ENCODE measurements around the gene KNSTRN.

The KNSTRN gene

DNA sequence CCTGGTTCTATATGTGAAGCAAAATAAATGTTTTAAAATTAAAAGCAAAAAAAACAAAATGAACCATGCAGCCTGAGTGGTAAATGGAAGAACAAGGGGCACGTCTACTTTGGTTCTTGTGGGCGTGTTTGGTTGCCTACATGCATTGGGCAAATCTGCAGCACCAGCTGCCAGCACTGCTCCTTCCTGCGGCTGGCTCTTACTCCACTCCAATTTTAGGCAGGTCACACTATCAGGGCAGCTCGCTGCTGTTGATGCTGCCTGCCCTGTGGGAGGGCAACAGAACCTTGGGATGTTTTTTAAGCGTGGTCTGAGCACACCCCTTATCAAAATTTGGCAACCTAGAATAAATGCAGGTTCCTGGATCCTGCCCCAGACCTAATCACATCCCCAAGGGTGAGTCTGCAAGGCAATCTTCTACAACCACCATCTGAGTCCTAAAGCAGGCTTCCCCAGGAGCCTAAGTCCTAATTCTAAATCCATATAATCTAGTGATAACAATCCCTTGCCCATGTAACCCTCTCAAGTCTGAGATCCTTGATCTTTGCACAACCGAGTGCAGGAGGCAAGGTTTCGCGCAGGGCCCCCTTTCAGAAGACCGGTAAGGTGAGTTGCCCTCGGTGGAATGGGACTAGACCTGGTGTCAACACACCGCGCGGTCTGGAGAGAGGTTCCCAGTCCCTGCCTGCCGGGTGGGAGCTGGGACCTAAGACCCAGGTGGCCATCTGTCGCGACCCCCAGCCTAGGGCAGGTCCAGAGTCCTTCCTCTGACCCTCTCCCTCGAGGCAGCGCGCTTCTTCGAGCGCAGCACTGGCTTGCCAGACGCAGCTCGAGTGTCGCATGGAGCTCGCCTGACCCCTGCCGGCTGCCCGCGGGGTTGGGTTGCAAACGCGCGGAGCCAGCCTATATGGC is 39.0 kb downstream of the KNSTRN start:
- peak; percentile 83 for DNase-seq (ENCODE audit: low read depth)
- TF ChIP-seq, protein P1, sequence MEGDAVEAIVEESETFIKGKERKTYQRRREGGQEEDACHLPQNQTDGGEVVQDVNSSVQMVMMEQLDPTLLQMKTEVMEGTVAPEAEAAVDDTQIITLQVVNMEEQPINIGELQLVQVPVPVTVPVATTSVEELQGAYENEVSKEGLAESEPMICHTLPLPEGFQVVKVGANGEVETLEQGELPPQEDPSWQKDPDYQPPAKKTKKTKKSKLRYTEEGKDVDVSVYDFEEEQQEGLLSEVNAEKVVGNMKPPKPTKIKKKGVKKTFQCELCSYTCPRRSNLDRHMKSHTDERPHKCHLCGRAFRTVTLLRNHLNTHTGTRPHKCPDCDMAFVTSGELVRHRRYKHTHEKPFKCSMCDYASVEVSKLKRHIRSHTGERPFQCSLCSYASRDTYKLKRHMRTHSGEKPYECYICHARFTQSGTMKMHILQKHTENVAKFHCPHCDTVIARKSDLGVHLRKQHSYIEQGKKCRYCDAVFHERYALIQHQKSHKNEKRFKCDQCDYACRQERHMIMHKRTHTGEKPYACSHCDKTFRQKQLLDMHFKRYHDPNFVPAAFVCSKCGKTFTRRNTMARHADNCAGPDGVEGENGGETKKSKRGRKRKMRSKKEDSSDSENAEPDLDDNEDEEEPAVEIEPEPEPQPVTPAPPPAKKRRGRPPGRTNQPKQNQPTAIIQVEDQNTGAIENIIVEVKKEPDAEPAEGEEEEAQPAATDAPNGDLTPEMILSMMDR (IDR thresholded peaks at IDR 0.05; ENCODE audit: insufficient read depth, low read depth, low read length, missing control alignments) = peak; percentile 97
- no peak overlapping the region for H3K4me3 ChIP-seq (ENCODE audit: low read depth, low read length)

DNA sequence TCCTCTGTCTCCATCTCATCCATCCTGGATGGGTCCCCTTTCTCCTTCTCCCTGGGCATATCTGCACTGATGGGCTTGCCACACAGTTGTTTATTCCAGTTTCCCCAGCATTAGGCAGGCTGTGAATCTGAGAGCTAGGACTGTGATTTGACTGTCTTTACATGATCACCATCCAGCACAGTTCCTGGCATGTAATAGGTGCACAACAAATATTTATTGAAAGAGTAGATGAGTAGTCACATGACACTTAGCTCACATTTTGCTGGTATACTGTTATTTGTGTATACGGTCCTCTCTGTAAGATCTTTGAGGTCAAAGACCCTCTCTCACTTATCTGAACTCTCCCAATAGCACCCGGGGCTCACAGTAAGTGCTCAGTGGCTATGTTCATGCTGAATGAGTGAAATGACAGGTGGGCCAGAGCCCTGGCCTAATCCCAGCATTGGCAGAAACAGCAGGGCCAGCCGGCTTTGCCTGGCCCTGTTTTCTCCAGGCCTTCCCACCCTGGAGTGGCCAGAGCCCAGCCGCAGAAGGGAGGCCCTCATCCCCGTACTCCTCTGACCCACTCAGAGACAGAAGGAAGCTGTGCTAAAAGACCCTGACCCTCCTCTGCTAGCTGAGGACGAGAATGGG is 42.1 kb downstream of the KNSTRN start:
- H3K4me3 ChIP-seq (ENCODE audit: low read depth, low read length) = no peak overlapping the region
- DNase-seq (ENCODE audit: low read depth) = no peak
- TF ChIP-seq, protein P1 (IDR thresholded peaks at IDR 0.05; ENCODE audit: insufficient read depth, low read depth, low read length, missing control alignments) = no peak

DNA sequence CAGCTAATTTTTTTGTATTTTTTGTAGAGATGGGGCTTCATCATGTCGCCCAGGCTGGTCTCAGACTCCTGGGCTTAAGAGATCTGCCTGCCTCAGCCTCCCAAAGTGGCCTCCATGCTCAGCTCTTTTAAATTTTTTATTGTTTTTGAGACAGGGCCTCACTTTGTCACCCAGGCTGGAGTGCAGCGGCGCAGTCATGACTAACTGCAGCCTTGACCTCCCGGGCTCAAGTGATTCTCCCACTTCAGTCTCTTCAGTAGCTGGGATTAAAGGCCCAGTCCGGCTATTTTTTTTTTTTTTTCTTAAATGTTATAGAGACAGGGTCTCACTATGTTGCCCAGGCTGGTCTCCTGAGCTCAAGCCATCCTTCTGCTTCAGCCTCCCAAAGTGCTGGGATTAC is 43.2 kb downstream of the KNSTRN start:
- H3K4me3 ChIP-seq (ENCODE audit: low read depth, low read length) = no peak overlapping the region
- no peak for DNase-seq (ENCODE audit: low read depth)
- TF ChIP-seq, protein P1 (IDR thresholded peaks at IDR 0.05; ENCODE audit: insufficient read depth, low read depth, low read length, missing control alignments) = no peak

DNA sequence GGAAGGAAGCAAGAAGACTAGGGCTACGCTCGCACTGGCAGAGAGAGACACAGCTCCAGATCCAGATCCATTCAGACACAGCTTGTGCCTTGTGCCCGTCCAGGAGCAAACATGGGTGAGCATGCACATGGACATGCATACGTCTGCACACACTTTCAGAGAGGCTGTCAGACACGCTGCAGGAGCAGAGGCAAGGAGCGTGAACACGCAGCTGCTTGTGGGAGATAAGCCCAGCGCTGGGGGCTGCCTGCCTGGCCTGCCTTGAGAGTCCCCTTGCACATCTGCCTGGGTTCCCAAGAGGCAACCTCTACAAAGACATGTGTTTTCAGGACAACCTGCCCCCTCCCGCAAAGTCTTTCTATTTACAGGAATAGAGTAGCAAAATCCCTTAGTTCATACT is 44.7 kb downstream of the KNSTRN start:
- TF ChIP-seq, protein P1 (IDR thresholded peaks at IDR 0.05; ENCODE audit: insufficient read depth, low read depth, low read length, missing control alignments) = no peak

DNA sequence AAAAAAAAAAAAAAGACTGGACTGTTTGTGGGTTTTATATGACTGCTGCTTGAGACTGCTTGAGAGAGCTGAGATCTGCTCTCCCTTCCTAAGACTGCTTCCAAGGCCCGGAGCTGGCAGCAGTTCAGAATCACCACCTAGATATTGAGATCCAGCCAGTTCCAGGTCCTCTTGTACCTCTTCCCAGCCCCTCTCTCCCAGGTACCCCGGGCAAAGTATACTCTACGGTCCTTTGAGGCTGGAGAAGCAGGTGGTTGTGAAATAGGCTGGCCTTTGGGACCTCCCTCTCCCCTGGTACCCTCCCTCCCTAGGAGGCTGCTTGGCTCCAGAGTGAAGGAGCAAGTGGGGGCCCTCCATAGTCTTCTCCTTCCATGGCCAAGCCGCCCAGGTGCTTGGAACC is 45.7 kb downstream of the KNSTRN start:
- TF ChIP-seq, protein P1 (IDR thresholded peaks at IDR 0.05; ENCODE audit: insufficient read depth, low read depth, low read length, missing control alignments) = no peak

More for the DNA sequence above, 44.7 kb downstream of the KNSTRN start:
- H3K4me3 ChIP-seq (ENCODE audit: low read depth, low read length) = no peak overlapping the region
- no peak for DNase-seq (ENCODE audit: low read depth)

DNA sequence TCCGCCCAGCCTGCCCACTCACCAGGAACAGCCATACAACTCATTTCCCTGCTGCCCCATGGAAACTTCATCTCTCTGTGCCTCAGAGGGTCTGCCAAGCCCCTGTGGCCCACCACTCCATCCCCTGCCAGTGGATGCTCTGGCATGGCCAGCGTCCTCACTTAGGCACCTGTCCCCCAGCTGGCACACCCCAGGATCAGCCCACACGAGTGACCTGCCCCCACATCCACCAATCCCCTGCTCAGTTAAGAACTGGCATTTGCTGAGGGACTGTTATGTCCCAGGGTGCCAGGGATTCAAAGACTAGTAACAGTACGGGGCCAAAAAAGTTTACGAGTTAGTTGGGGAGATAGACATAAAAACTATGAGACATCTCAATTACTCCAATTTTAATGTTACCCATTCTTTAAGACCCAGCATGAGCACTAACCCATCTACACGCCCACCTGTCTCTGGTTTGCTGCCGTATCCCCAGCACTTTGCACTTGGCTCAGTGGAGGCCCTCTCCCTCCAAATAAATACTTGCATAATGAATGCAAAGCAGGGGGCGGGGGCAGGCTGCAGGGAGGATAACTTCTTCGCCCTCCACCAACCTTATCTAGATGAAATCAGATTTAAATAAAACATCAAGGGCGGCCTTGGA is 46.7 kb downstream of the KNSTRN start:
- TF ChIP-seq, protein P1 (IDR thresholded peaks at IDR 0.05; ENCODE audit: insufficient read depth, low read depth, low read length, missing control alignments) = no peak
- no peak overlapping the region for H3K4me3 ChIP-seq (ENCODE audit: low read depth, low read length)
- DNase-seq (ENCODE audit: low read depth) = no peak

More for the DNA sequence above, 45.7 kb downstream of the KNSTRN start:
- no peak overlapping the region for H3K4me3 ChIP-seq (ENCODE audit: low read depth, low read length)
- DNase-seq (ENCODE audit: low read depth) = no peak
